HFF-Myc (cell line): ENCODE measurements around the gene DDX4.
A peak's percentile ranks its signal among the peaks of the same experiment; 100 is the strongest.
"Not testable (repeated sequence)": the region's sequence is repeated elsewhere in the genome, so short reads cannot be mapped to it uniquely, and the experiment has no call there.

Experiments
- DNase-seq: peaks from one replicate; pipeline ENCODE4 v3.0.0-alpha.2; 2011; ENCODE audit warnings: low read depth; ENCODE audit errors: extremely low read depth
- H3K4me3 ChIP-seq: replicated peaks from 2 replicates; pipeline ENCODE4 v1.5.1; 2011; ENCODE audit warnings: low read depth, mild to moderate bottlenecking, control low read depth, low read length
- TF ChIP-seq, protein P1 (sequence below): IDR thresholded peaks from 2 replicates; pipeline ENCODE4 v1.5.1; 2012; ENCODE audit warnings: mild to moderate bottlenecking, low read depth, low read length, control low read depth; ENCODE audit errors: missing control alignments

Gene DDX4

DNA sequence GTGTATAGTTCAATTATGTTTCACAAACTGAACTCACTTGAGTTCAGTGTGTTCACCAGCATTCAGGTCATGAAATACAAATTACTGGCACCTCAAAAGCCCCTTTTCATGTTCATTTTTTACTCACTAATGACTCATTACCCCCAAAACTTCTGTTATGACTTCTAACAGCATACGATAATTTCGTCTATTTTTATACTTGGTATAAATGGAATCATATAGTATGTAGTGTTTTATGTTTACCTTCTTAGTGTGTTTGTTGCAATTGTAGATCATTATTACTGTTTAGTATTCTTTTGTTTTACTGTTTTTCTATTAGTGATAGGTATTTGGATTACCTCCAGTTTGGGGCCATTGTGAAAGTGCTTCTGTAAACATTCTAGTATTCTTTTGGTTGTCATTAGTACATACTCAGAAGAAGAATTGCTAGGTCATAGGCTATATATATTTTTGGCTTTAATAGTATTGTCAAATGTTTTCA is 33.4 kb downstream of the DDX4 start:
- no peak for DNase-seq
- H3K4me3 ChIP-seq: no peak overlapping the region
- TF ChIP-seq, protein P1, sequence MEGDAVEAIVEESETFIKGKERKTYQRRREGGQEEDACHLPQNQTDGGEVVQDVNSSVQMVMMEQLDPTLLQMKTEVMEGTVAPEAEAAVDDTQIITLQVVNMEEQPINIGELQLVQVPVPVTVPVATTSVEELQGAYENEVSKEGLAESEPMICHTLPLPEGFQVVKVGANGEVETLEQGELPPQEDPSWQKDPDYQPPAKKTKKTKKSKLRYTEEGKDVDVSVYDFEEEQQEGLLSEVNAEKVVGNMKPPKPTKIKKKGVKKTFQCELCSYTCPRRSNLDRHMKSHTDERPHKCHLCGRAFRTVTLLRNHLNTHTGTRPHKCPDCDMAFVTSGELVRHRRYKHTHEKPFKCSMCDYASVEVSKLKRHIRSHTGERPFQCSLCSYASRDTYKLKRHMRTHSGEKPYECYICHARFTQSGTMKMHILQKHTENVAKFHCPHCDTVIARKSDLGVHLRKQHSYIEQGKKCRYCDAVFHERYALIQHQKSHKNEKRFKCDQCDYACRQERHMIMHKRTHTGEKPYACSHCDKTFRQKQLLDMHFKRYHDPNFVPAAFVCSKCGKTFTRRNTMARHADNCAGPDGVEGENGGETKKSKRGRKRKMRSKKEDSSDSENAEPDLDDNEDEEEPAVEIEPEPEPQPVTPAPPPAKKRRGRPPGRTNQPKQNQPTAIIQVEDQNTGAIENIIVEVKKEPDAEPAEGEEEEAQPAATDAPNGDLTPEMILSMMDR: no peak

DNA sequence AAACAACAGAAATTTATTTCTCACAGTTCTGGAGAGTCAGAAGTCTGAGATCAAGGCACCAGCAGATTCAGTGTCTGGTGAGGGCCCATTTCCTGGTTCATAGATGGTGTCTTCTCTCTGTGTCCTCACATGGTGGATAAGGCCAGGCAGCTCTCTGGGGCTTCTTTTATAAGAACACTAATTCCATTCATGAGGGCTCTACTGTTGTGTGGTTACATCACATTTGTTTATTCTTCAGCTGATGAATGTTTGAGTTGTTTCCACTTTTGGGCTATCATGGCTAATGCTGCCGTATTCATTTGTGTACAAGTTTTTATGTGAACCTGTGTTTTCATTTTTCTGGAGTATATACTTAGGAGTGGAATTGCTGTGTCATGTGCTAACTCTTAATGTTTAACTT is 35.2 kb downstream of the DDX4 start:
- no peak for DNase-seq
- no peak overlapping the region for H3K4me3 ChIP-seq
- TF ChIP-seq, protein P1: no peak

DNA sequence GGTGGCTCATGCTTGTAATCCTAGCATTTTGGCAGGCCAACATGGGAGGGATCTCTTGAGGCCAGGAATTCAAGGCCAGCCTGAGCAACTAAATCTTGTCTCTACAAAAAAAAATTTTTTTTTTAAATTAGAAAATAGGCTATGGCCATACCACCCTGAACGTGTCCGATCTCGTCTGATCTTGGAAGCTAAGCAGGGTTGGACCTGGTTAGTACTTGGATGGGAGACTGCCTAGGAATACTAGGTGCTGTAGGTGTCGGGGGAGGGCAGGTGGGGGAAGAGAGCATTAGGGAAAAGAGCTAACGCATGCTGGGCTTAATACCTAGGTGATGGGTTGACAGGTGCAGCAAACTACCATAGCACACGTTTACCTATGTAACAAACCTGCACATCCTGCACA is 39.5 kb downstream of the DDX4 start:
- TF ChIP-seq, protein P1: no peak
- DNase-seq: no peak
- no peak overlapping the region for H3K4me3 ChIP-seq

DNA sequence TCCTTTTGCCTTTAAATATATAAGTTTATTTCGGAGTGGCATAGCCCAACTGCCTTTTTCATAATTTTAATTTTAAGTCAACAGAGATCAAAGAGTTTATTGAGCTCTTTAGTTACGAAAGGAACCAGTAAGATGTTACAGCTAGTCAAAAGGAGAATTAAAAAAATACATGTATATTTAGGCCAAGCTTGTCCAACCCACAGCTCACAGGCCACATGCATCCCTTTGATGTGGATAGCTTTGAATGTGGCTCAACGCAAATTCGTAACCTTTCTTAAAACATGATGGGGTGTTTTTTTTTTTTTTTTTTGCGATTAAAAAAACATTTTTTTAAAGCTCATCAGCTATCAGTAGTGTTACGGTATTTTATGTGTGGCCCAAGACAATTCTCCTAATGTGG is 63.1 kb downstream of the DDX4 start:
- TF ChIP-seq, protein P1: no peak
- no peak for DNase-seq
- H3K4me3 ChIP-seq: no peak overlapping the region

DNA sequence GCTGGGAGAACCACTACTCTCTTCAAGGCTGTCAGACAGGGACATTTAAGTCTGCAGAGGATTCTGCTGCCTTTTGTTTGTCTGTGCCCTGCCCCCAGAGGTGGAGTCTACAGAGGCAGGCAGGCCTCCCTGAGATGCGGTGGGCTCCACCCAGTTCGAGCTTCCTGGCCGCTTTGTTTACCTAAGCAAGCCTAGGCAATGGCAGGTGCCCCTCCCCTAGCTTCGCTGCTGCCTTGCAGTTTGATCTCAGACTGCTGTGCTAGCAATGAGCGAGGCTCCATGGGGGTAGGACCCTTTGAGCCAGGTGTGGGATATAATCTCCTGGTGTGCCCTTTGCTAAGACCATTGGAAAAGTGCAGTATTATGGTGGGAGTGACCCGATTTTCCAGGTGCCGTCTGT is 71.0 kb downstream of the DDX4 start:
- H3K4me3 ChIP-seq, DNase-seq: not testable (repeated sequence)

DNA sequence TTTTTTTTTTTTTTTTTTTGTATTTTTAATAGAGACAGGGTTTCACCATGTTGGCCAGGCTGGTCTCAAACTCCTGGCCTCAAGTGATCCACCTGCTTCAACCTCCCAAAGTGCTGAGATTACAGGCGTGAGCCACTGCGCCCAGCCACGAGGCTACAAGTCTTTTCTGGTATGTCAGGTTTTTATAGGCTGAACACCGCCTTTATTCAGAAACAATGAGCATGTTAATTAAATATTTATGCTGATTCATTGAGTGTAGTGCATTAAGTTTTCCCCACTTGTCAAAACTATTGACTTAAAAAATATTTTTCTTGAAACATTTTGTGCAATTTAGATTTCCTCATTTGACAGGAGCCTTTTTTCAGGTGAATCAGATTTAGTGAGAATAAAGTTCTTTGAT is 78.1 kb downstream of the DDX4 start:
- not testable (repeated sequence) for H3K4me3 ChIP-seq, DNase-seq

DNA sequence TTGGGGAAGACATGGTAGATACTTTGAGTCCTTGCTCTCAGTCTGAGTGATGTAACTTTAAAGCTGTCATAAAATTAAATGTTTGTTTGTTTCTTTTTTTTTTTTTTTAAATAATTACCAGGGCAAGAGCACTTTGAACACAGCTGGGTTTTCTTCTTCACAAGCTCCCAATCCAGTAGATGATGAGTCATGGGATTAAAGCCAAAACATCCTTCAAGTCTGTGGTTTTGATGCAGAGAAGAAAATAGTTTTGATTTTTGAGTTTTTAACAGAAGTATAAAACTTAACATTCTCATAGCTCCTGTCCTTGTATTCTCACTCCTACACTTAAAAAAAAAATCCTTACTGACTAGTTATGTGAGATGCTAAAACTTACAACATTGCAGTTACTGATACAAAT is 78.5 kb downstream of the DDX4 start:
- no peak overlapping the region for H3K4me3 ChIP-seq
- TF ChIP-seq, protein P1: no peak
- peak; percentile 69 for DNase-seq

DNA sequence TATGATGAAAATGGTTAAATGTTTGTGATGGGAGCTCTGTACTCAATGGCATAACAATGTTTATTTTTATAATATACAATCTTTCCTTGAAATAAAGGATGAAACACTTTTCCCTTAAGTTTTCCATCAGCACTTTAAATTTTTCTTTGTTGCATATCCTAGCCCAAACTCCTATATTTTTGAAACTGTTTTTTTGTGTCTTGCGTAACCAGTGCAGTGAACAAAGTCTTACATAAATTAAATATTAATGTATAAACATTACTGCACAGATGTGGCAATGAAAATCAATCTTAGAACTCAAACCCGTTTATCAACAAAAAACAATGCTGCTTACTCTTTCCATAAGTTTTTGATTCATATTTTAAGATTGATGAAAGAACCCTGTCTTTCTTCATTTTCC is 79.2 kb downstream of the DDX4 start:
- H3K4me3 ChIP-seq: no peak overlapping the region
- no peak for DNase-seq
- TF ChIP-seq, protein P1: no peak
